ENCODE measurements around the gene QRICH1.
A peak's percentile ranks its signal among the peaks of the same experiment; 100 is the strongest.

The QRICH1 gene

DNA sequence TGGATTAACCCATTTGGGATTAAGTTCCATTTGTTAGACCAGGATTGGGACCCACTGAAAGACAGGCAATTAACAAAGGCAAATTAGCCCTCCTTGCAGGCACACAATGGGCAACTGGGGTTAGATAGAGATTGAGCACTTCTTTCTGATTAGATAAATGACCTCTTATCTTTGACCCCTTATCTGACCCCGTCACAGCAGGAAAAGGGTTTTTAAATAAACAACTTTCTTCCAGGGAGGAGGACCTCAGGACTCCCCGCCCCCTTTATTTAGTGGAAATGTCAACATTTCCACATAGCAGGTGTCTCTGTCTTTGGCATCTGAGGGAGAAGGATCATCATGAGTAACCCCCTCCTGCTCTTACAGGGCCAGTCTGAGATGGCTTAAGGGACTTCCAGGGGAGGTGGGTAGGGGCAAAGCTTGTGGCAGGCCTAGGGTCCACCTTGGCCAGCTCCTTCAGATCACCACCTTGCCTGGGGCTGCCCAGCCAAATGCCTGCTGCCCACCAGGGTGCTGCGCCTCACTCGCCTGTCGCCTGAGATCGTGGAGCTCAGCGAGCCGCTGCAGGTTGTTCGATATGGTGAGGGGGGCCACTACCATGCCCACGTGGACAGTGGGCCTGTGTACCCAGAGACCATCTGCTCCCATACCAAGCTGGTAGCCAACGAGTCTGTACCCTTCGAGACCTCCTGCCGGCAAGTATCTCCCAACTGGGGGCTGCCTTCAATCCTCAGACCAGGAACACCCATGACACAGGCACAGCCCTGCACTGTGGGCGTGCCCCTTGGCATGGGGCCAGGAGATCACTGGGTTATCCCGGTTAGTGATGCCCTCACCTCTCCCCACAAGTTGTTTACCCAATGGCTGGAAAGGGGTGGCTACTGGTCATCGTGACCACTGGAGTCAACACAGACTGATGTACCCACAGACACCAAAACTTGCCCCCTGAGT lies 89.2 kb downstream of the QRICH1 start:
- Histone ChIP-seq H3K9me3 (ENCODE audit: severe bottlenecking) (no peaks in the 10 kb centered on the region), H3K27ac (no peak overlapping the region), H3K36me3 (peaks cover 17% of the 10 kb centered on the region), H3K27me3 (ENCODE audit: insufficient read depth, low read depth, severe bottlenecking) (no peaks in the 10 kb centered on the region), H3K4me3 (ENCODE audit: low read depth, low read length) (no peak overlapping the region)
- TF ChIP-seq CTCF (IDR thresholded peaks at IDR 0.05; ENCODE audit: low read depth, low read length) = no peak
- no peak for DNase-seq

DNA sequence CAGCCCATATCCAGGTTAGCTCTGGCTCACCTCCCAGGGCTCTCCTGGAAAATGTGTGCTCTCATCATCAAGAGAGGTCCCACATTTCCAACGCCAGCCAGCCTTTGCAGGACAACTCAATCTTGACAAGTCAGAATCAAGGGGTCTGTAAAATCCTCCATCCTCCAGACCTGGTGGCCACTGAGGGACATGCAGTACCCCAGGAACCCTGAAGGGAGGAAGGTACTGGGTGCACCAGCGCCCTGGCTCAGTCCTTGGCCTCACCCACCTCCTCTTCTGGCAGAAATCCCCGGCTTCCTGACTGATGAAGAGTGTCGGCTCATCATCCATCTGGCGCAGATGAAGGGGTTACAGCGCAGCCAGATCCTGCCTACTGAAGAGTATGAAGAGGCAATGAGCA lies 92.7 kb downstream of the QRICH1 start:
- Histone ChIP-seq H3K4me3 (ENCODE audit: low read depth, low read length) (no peak overlapping the region), H3K9me3 (ENCODE audit: severe bottlenecking) (no peaks in the 10 kb centered on the region), H3K27ac (0 out of 2 replicates have a peak overlapping the region, but pooled peaks have one; percentile 6), H3K36me3 (peaks cover 4% of the 10 kb centered on the region), H3K27me3 (ENCODE audit: insufficient read depth, low read depth, severe bottlenecking) (no peaks in the 10 kb centered on the region)
- TF ChIP-seq CTCF (IDR thresholded peaks at IDR 0.05; ENCODE audit: low read depth, low read length) = 0 out of 2 replicates have a peak, but pooled peaks have one; percentile 4
- DNase-seq = no peak

DNA sequence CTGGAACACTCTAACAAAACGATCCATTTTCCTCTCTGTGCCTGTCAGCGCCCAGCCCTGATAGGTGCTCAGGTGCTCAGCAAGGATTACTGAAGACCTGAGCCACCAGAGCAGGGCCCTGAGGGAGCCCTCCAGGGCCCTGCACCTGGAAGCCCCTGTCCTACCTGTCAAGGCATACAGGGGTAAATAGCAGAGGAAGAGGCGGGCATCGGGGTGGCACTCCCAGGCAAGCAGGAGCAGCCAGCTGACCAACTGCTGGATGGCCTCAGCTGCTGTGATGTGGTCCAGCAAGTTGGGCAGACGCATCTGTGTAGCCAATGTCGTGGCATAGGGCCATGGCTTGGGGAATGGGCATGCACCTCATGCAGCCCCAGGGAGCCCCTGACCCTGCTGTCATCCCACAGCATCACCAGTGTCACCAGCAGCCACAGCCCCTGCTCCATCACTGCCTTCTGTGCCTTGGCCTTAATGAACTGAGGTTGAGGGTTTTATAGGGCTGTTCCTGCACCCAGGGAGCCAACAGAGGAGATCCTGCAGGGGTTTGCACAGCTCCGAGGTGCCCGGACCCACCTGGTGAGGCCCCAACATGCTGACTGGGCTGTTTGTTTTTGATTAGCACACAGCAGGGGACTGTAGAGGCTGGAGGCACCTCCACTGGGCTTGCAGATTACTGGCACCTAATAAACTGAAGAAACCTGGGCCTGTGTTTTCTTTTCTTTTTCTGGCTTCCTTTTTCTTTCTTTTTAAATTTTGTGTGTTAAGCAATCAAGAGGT lies 94.6 kb downstream of the QRICH1 start:
- Histone ChIP-seq H3K4me3 (ENCODE audit: low read depth, low read length) (no peak overlapping the region), H3K27ac (peak overlapping the region; percentile 29; the same call in 1 of the 2 replicates), H3K27me3 (ENCODE audit: insufficient read depth, low read depth, severe bottlenecking) (no peaks in the 10 kb centered on the region), H3K36me3 (peaks cover 11% of the 10 kb centered on the region), H3K9me3 (ENCODE audit: severe bottlenecking) (no peaks in the 10 kb centered on the region)
- DNase-seq = no peak
- TF ChIP-seq CTCF (IDR thresholded peaks at IDR 0.05; ENCODE audit: low read depth, low read length) = no peak

DNA sequence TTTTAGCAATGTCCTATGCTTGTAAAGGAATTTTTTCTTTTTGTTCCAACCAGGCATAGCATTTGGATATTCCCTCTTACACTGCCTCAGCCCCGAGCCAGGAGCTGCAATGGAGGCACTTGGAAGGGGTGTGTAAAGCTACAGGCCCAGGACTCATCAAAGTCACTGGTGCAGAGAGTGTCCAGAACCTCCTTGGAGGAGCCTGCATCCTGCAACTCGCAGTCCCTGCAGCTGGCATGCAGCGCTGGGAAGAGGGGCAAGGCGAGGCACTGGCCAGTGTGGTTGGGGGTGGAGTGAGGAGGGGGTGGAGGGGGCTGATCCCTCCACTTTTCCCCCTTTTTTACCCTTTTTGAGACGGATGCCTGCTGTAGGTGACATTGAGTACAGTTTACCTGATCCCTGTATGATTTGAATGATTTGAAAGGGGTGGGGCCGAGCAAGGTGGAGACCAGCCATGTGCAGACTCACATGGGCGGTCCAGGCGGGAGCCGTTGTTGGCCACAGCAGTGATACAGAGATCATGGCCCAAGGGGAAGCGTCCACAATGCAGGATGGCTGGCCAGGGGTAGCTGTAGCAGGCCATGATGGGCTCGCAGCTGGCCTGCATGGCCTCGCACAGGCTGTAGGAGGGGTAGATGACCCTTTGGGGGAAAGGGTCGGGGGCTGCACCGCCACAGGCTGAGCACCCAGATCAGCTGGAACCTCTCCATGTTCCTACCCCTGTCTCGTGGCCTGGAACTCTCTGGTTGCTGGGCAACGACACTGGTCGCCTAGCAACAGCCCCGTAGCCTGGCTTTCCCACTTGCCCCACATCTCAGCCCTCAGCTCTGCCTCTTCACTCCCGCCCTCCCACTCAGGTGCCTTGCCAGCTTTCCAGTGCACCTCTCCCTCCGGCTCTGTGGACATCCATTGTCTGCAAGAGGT lies 95.9 kb downstream of the QRICH1 start:
- Histone ChIP-seq H3K27me3 (ENCODE audit: insufficient read depth, low read depth, severe bottlenecking) (no peaks in the 10 kb centered on the region), H3K36me3 (peaks cover 13% of the 10 kb centered on the region), H3K4me3 (ENCODE audit: low read depth, low read length) (no peak overlapping the region), H3K9me3 (ENCODE audit: severe bottlenecking) (no peaks in the 10 kb centered on the region), H3K27ac (no peak overlapping the region)
- DNase-seq = no peak
- no peak for TF ChIP-seq CTCF (IDR thresholded peaks at IDR 0.05; ENCODE audit: low read depth, low read length)

DNA sequence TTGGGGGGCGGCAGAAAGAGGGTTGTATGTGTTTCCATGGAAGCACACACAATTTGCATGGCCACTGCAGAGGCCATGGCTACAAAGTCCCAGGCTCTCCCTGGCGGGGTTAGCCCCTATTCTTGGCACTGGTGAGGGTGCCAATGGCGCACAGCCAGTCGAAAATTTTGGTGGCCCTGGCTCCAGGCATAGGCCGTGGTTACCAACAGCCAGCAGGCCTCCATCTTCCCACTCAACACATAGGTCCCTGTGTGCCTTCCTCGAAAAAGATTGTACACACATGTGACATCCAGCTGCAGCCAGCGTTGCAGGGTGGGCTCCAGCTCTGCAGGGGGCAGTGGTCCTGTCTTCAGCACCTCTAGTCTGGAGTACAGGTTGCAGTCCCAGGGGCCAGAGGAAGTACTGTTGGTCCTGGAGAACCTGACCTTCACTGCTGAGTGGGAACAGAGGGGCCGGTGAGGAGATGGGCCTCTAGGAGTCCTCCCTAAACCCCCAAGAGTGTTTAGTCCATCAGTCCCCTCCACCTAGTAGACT lies 96.7 kb downstream of the QRICH1 start:
- H3K27me3 ChIP-seq (ENCODE audit: insufficient read depth, low read depth, severe bottlenecking) = no peaks in the 10 kb centered on the region
- H3K9me3 ChIP-seq (ENCODE audit: severe bottlenecking) = no peaks in the 10 kb centered on the region
- TF ChIP-seq CTCF (IDR thresholded peaks at IDR 0.05; ENCODE audit: low read depth, low read length) = 0 out of 2 replicates have a peak, but pooled peaks have one; percentile 6
- peaks cover 18% of the 10 kb centered on the region for H3K36me3 ChIP-seq
- no peak overlapping the region for H3K4me3 ChIP-seq (ENCODE audit: low read depth, low read length)
- no peak for DNase-seq
- no peak overlapping the region for H3K27ac ChIP-seq

Data from WERI-Rb-1 (cell line).